Ishikawa (cell line): ENCODE measurements around the gene SRCIN1.

Source experiments
- CEBPB ChIP-seq: IDR thresholded peaks from 2 replicates; pipeline ENCODE4 v1.6.1; 2012
- CREB1 ChIP-seq: IDR thresholded peaks from 2 replicates; pipeline ENCODE4 v1.6.1; 2012; ENCODE audit warnings: low read depth
- EGR1 ChIP-seq: IDR thresholded peaks from 2 replicates; pipeline ENCODE4 v1.6.1; 2012
- EP300 ChIP-seq: IDR thresholded peaks from 2 replicates; pipeline ENCODE4 v1.6.1; 2012; ENCODE audit warnings: borderline replicate concordance
- FOXM1 ChIP-seq: IDR thresholded peaks from 2 replicates; pipeline ENCODE4 v1.6.1; 2012; ENCODE audit warnings: low read depth, borderline replicate concordance
- NFIC ChIP-seq: IDR thresholded peaks from 2 replicates; pipeline ENCODE4 v1.6.1; 2012
- RAD21 ChIP-seq: IDR thresholded peaks from 2 replicates; pipeline ENCODE4 v1.6.1; 2012; ENCODE audit warnings: low read depth
- TAF1 ChIP-seq: IDR thresholded peaks from 2 replicates; pipeline ENCODE4 v1.6.1; 2012; ENCODE audit warnings: low read depth, mild to moderate bottlenecking
- TCF12 ChIP-seq: IDR thresholded peaks from 2 replicates; pipeline ENCODE4 v1.6.1; 2012; ENCODE audit warnings: low read depth
- TEAD4 ChIP-seq: IDR thresholded peaks from 2 replicates; pipeline ENCODE4 v1.6.1; 2012
- YY1 ChIP-seq: IDR thresholded peaks from 2 replicates; pipeline ENCODE4 v1.6.1; 2012; ENCODE audit warnings: low read depth
- ZBTB7A ChIP-seq: IDR thresholded peaks from 2 replicates; pipeline ENCODE4 v1.6.1; 2012; ENCODE audit warnings: low read depth
- TF ChIP-seq, protein P1 (sequence below): IDR thresholded peaks from 2 replicates; pipeline ENCODE4 v1.6.1; 2012
- TF ChIP-seq, protein P2 (sequence below): IDR thresholded peaks from 2 replicates; pipeline ENCODE4 v1.6.1; 2012
- TF ChIP-seq, protein P3 (sequence below): IDR thresholded peaks from 2 replicates; pipeline ENCODE4 v1.6.1; 2012; ENCODE audit warnings: low read depth, mild to moderate bottlenecking

Gene SRCIN1

DNA sequence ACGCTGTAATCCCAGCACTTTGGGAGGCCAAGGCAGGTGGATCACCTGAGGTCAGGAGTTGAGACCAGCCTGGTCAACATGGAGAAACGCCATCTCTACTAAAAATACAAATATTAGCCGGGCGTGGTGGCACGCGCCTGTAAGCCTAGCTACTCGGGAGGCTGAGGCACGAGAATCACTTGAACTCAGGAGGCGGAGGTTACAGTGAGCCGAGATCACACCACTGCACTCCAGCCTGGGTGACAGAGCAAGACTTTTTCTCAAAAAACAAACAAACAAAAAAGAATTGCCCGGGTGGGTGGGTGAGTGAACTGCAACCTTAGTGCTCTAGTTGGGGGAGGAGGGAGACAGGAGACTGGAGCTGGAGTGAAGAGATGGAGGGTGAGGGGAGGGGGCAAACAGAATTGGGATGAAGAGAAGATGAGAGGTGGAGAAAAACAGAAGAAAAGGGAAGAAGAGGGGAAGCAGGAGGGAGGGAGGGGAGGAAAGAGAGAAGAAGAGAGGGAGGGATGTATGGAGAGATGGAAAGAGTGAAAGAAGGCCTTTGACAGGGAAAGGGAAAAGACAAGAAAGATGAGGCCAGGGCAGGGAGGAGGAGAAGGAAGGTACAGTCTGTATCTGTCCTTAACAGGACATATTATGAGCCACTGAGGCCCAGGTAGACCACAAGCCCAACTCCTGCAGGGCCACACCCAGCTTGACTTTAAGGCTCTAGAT, 5.5 kb upstream of the SRCIN1 start:
- no peak for TF ChIP-seq TEAD4
- TF ChIP-seq CREB1 = no peak
- TF ChIP-seq TCF12 = no peak
- no peak for TF ChIP-seq ZBTB7A
- no peak for TF ChIP-seq NFIC
- no peak for TF ChIP-seq YY1
- no peak for TF ChIP-seq EP300
- TF ChIP-seq, protein P1, sequence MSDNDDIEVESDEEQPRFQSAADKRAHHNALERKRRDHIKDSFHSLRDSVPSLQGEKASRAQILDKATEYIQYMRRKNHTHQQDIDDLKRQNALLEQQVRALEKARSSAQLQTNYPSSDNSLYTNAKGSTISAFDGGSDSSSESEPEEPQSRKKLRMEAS = no peak
- no peak for TF ChIP-seq FOXM1
- no peak for TF ChIP-seq CEBPB
- TF ChIP-seq TAF1 = no peak

- no peak for TF ChIP-seq TEAD4
- TF ChIP-seq CREB1 = no peak
- no peak for TF ChIP-seq TAF1
- TF ChIP-seq, protein P1 = no peak
- TF ChIP-seq, protein P2, sequence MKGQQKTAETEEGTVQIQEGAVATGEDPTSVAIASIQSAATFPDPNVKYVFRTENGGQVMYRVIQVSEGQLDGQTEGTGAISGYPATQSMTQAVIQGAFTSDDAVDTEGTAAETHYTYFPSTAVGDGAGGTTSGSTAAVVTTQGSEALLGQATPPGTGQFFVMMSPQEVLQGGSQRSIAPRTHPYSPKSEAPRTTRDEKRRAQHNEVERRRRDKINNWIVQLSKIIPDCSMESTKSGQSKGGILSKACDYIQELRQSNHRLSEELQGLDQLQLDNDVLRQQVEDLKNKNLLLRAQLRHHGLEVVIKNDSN = no peak
- TF ChIP-seq EGR1 = no peak
- TF ChIP-seq FOXM1 = no peak
- TF ChIP-seq YY1 = no peak
- no peak; the same call in 1 of the 2 replicates for TF ChIP-seq ZBTB7A
- TF ChIP-seq, protein P3, sequence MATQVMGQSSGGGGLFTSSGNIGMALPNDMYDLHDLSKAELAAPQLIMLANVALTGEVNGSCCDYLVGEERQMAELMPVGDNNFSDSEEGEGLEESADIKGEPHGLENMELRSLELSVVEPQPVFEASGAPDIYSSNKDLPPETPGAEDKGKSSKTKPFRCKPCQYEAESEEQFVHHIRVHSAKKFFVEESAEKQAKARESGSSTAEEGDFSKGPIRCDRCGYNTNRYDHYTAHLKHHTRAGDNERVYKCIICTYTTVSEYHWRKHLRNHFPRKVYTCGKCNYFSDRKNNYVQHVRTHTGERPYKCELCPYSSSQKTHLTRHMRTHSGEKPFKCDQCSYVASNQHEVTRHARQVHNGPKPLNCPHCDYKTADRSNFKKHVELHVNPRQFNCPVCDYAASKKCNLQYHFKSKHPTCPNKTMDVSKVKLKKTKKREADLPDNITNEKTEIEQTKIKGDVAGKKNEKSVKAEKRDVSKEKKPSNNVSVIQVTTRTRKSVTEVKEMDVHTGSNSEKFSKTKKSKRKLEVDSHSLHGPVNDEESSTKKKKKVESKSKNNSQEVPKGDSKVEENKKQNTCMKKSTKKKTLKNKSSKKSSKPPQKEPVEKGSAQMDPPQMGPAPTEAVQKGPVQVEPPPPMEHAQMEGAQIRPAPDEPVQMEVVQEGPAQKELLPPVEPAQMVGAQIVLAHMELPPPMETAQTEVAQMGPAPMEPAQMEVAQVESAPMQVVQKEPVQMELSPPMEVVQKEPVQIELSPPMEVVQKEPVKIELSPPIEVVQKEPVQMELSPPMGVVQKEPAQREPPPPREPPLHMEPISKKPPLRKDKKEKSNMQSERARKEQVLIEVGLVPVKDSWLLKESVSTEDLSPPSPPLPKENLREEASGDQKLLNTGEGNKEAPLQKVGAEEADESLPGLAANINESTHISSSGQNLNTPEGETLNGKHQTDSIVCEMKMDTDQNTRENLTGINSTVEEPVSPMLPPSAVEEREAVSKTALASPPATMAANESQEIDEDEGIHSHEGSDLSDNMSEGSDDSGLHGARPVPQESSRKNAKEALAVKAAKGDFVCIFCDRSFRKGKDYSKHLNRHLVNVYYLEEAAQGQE = no peak
- no peak for TF ChIP-seq EP300
- TF ChIP-seq TCF12 = no peak
Observed at GRCh38 chr17:38609280-38610031, 3.7 kb upstream of the SRCIN1 start.

DNA sequence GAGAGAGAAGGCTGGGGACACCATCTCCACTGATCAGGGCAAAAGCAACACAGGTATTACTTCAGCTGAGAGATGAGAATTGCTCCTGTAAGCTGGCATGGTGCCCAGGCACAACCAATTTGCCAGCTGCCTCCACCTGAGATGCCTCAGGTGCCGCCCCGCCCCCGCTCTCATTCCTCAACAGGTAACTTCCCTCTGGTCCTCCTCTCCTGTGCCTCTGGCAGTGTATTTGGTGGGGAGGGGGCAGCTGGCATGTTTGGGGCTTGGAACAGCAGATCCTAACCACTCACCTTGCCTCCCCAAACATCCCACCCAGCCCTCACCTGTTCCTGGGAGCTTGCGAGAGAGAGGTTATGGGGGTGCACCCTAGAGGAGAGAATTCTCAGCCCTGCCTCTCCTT, 2.9 kb upstream of the SRCIN1 start:
- TF ChIP-seq TCF12 (no peak), NFIC (peak; percentile 66), EGR1 (peak; percentile 44; the same call in 1 of the 2 replicates)

GRCh38 chr17:38606646-38607611, 1.2 kb upstream of the SRCIN1 start:
- TF ChIP-seq NFIC (no peak), EP300 (0 out of 2 replicates have a peak, but pooled peaks have one; percentile 16)

- no peak for TF ChIP-seq TCF12
- TF ChIP-seq EGR1 = 0 out of 2 replicates have a peak, but pooled peaks have one; percentile 23
Observed at GRCh38 chr17:38605411-38605840, 326 bp downstream of the SRCIN1 start.

DNA sequence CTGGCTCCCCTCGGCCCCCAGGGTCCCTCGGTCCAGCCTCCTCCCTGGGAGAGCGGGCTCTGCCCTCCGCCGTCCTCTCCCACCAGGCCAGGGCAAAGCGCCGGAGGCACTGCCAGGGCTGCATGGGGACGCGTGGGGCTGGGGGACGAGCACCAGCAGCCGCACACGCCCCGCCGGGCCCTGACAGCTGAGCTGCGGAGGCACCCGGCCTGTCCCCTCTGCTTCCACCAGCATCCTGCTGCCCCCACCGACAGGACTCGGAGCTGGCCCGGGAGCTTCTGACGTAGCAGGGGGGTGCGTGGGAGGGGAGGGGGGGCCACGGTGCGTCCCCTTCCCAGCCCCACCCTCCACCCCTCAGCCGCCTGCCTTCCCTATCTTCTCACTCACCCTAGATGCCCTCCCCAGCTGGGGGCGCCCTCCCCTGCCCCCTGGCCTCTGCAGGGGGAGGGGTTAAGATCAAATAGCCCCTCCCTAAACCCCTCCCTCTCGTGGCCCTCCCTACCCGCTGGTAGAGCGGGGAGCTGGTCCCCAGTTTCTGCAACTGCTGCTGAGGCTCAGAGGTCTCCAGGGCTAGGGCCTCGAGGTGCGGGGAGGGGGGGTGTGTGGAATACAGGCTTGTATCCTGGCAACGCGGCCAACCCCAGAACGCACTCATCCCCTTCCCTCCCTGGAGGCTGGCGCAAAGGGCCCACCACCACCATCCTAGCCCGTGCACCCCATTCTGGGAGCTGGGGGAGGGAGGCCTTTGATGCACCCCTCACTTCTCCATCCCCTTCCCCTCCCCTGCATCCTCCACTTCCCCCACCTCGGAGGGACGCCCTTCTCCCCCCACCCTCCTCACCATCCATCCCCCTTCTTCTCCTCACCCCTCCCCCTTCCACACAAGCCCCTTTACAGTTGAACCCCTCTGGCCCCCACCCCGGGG, 1.0 kb downstream of the SRCIN1 start:
- TF ChIP-seq, protein P1 = no peak
- TF ChIP-seq CREB1 = no peak
- TF ChIP-seq EGR1 = peak; percentile 58; the same call in 1 of the 2 replicates
- TF ChIP-seq TCF12 = no peak
- TF ChIP-seq, protein P2 = no peak
- TF ChIP-seq RAD21 = no peak
- TF ChIP-seq ZBTB7A = peak; percentile 66
- no peak for TF ChIP-seq FOXM1
- no peak for TF ChIP-seq CEBPB
